Neutrophil (primary cell): ENCODE measurements around the gene NRF1.

ENCODE experiments used
- H3K27ac ChIP-seq: fragments of 200-600 bp; sonication (generic); 2 replicates; pipeline ENCODE4 v1.5.1; 2016; ENCODE audit warnings: mild to moderate bottlenecking, moderate library complexity
- H3K27me3 ChIP-seq: fragments of 200-600 bp; sonication (generic); 2 replicates; pipeline ENCODE4 v1.6.0; 2016; ENCODE audit warnings: mild to moderate bottlenecking
- H3K36me3 ChIP-seq: fragments of 200-600 bp; sonication (generic); 2 replicates; pipeline ENCODE4 v1.5.1; 2017
- H3K4me1 ChIP-seq, 2 experiments: fragments of 200-600 bp in 1 of 2; sonication (generic) in 1 of 2; 1 replicate in 1 of 2; 2 replicates in 1 of 2; pipeline versions ENCODE4 v1.5.1 to v1.6.1; 2013 to 2016; ENCODE audit warnings: low read depth in 1 of 2, low read length in 1 of 2, mild to moderate bottlenecking in 1 of 2, moderate library complexity in 1 of 2; ENCODE audit not compliant: control insufficient read depth in 1 of 2, insufficient read depth in 1 of 2
- H3K4me3 ChIP-seq, 2 experiments: fragments of 200-600 bp in 1 of 2; sonication (generic) in 1 of 2; 1 replicate in 1 of 2; 2 replicates in 1 of 2; pipeline ENCODE4 v1.5.1; 2013 to 2016; ENCODE audit warnings: low read depth in 1 of 2, low read length in 1 of 2, mild to moderate bottlenecking in 1 of 2, moderate library complexity in 1 of 2
- H3K9me3 ChIP-seq: fragments of 200-600 bp; sonication (generic); 2 replicates; pipeline ENCODE4 v1.5.1; 2016
- CTCF ChIP-seq: fragments of 200-600 bp; sonication (generic); IDR thresholded peaks from 2 replicates; pipeline ENCODE4 v1.5.1; 2016; ENCODE audit warnings: antibody characterized with exemption

The NRF1 gene

GRCh38 chr7:129748356-129749109 lies 137.0 kb downstream of the NRF1 start:
- Histone ChIP-seq H3K27me3 (no peaks in the 10 kb centered on the region), H3K36me3 (peaks cover 54% of the 10 kb centered on the region), H3K27ac (no peak overlapping the region), H3K4me3 (no peak overlapping the region), H3K9me3 (no peaks in the 10 kb centered on the region), H3K4me1 (no peaks in the 10 kb centered on the region)
- TF ChIP-seq CTCF: no peak

GRCh38 chr7:129750091-129750490 lies 138.6 kb downstream of the NRF1 start:
- TF ChIP-seq CTCF: no peak
- Histone ChIP-seq H3K27me3 (no peaks in the 10 kb centered on the region), H3K4me3 (no peak overlapping the region), H3K36me3 (peaks cover 55% of the 10 kb centered on the region), H3K4me1 (no peaks in the 10 kb centered on the region), H3K27ac (no peak overlapping the region), H3K9me3 (no peaks in the 10 kb centered on the region)

GRCh38 chr7:129750501-129750900 lies 139.0 kb downstream of the NRF1 start:
- Histone ChIP-seq H3K27ac (no peak overlapping the region), H3K9me3 (no peaks in the 10 kb centered on the region)

GRCh38 chr7:129751916-129752315 lies 140.4 kb downstream of the NRF1 start:
- Histone ChIP-seq H3K4me1 (no peaks in the 10 kb centered on the region), H3K9me3 (no peaks in the 10 kb centered on the region), H3K4me3 (no peak overlapping the region), H3K27ac (no peak overlapping the region), H3K27me3 (no peaks in the 10 kb centered on the region), H3K36me3 (peaks cover 59% of the 10 kb centered on the region)
- TF ChIP-seq CTCF: no peak

More at GRCh38 chr7:129750501-129750900, 139.0 kb downstream of the NRF1 start:
- Histone ChIP-seq H3K4me1 (no peaks in the 10 kb centered on the region), H3K36me3 (peaks cover 55% of the 10 kb centered on the region), H3K27me3 (no peaks in the 10 kb centered on the region), H3K4me3 (no peak overlapping the region)
- no peak for TF ChIP-seq CTCF

GRCh38 chr7:129752760-129753159 lies 141.2 kb downstream of the NRF1 start:
- Histone ChIP-seq H3K4me1 (no peaks in the 10 kb centered on the region), H3K9me3 (no peaks in the 10 kb centered on the region), H3K27ac (no peak overlapping the region), H3K4me3 (no peak overlapping the region), H3K36me3 (peaks cover 59% of the 10 kb centered on the region), H3K27me3 (no peaks in the 10 kb centered on the region)
- TF ChIP-seq CTCF: no peak
